Caco-2 (cell line): Measurements from ENCODE around the gene LAT. TPM values are rescaled to one million over a fixed set of nuclear protein-coding genes. Genes with fewer than 3 reads are reported as not detected.

Source experiments
- BruUV-seq: library from RNA; stranded (reverse); fragments of 400-500 nt; replicated peaks from 2 replicates; lab custom pipeline; 2021; lab: Mats Ljungman, UMichigan
- CTCF ChIA-PET: fragments of 300-600 bp; sonication (Branson Sonifier 250); formaldehyde crosslinking; loops from one replicate; lab custom pipeline; 2022; ENCODE audit warnings: antibody characterized with exemption; lab: Charles Lee
- POLR2A ChIA-PET: fragments of 300-600 bp; sonication (Branson Sonifier 250); formaldehyde crosslinking; loops from one replicate; lab custom pipeline; 2022; ENCODE audit warnings: antibody characterized with exemption; lab: Charles Lee
- DNase-seq, 2 experiments: peaks; one replicate each; pipeline versions ENCODE4 v3.0.0 to v3.0.0-alpha.2; 2020 to 2022
- H3K27me3 ChIP-seq: replicated peaks from 2 replicates; pipeline ENCODE4 v1.6.0; 2011; ENCODE audit warnings: low read length; ENCODE audit not compliant: control insufficient read depth, insufficient read depth
- H3K36me3 ChIP-seq: 2 replicates; pipeline ENCODE4 v1.5.1; 2011; ENCODE audit warnings: low read length; ENCODE audit not compliant: control insufficient read depth, insufficient read depth
- H3K4me1 ChIP-seq: fragments of 250-450 bp; sonication (Bioruptor Pico); 2 replicates; pipeline ENCODE4 v1.5.1; 2020; ENCODE audit warnings: mild to moderate bottlenecking
- H3K4me3 ChIP-seq: 2 replicates; pipeline ENCODE4 v1.5.1; 2011; ENCODE audit warnings: low read depth, mild to moderate bottlenecking, control low read depth, low read length
- H3K9me3 ChIP-seq: fragments of 250-450 bp; sonication (Bioruptor Pico); 2 replicates; pipeline ENCODE4 v1.5.1; 2020; ENCODE audit warnings: mild to moderate bottlenecking, moderate library complexity
- H3K27ac Mint-ChIP-seq: one replicate; pipeline ENCODE4 v1.8.0; 2022; ENCODE audit warnings: mixed read lengths; ENCODE audit not compliant: unreplicated experiment
- H3K27me3 Mint-ChIP-seq: one replicate; pipeline ENCODE4 v1.8.0; 2022; ENCODE audit warnings: mixed read lengths; ENCODE audit not compliant: insufficient read depth, unreplicated experiment
- H3K36me3 Mint-ChIP-seq: one replicate; pipeline ENCODE4 v1.8.0; 2022; ENCODE audit warnings: mild to moderate bottlenecking, mixed read lengths; ENCODE audit not compliant: insufficient read depth, unreplicated experiment
- H3K4me1 Mint-ChIP-seq: one replicate; pipeline ENCODE4 v1.8.0; 2022; ENCODE audit warnings: low read depth, mixed read lengths; ENCODE audit not compliant: unreplicated experiment
- H3K4me3 Mint-ChIP-seq: one replicate; pipeline ENCODE4 v1.8.0; 2022; ENCODE audit warnings: mild to moderate bottlenecking, moderate library complexity, mixed read lengths; ENCODE audit not compliant: unreplicated experiment
- H3K9me3 Mint-ChIP-seq: one replicate; pipeline ENCODE4 v1.8.0; 2022; ENCODE audit warnings: mixed read lengths; ENCODE audit not compliant: unreplicated experiment
- CTCF ChIP-seq, 2 experiments: fragments of 200-600 bp in 1 of 2; IDR thresholded peaks; 1 replicate in 1 of 2; 2 replicates in 1 of 2; pipeline versions ENCODE4 v1.5.1 to v1.8.0; 2011 to 2022; ENCODE audit warnings: antibody characterized with exemption in 1 of 2, control low read depth in 1 of 2, inconsistent platforms in 1 of 2, low read depth in 1 of 2, low read length in 1 of 2, mild to moderate bottlenecking in 1 of 2, moderate library complexity in 1 of 2; ENCODE audit not compliant: insufficient read depth in 1 of 2, severe bottlenecking in 1 of 2, unreplicated experiment in 1 of 2
- intact Hi-C: fragments of 100-400 bp; cut with micrococcal nuclease; formaldehyde crosslinking; loops from one replicate; pipeline ENCODE4 v1.10.0; 2022; ENCODE audit not compliant: unreplicated experiment
- total RNA-seq: library from RNA; stranded (reverse); gene quantifications from 2 replicates; pipeline ENCODE4 v1.2.3, GENCODE V29; 2022

Gene LAT
- total RNA-seq, 1 experiment from 2014 or later = 3.2 TPM

GRCh38 chr16:28989363-28989762, 4.5 kb downstream of the LAT start:
- no peaks in the 10 kb centered on the region for H3K4me1 ChIP-seq
- intact Hi-C loops = no loop called here
- H3K4me3 Mint-ChIP-seq = no peak overlapping the region
- POLR2A ChIA-PET = no interaction called here
- H3K27me3 Mint-ChIP-seq = no peaks in the 10 kb centered on the region
- no peak overlapping the region for H3K4me3 ChIP-seq
- CTCF ChIA-PET = no interaction called here
- H3K4me1 Mint-ChIP-seq = no peaks in the 10 kb centered on the region
- no peak for DNase-seq
- H3K36me3 Mint-ChIP-seq = peaks cover 11% of the 10 kb centered on the region
- TF ChIP-seq CTCF (IDR thresholded peaks at IDR 0.05; ENCODE audit: insufficient read depth in 1 of 2, low read depth in 1 of 2, low read length in 1 of 2, severe bottlenecking in 1 of 2, unreplicated experiment in 1 of 2) = no peak
- no TSS peak for BruUV-seq
- H3K9me3 ChIP-seq = no peaks in the 10 kb centered on the region
- no peak overlapping the region for H3K27ac Mint-ChIP-seq
- no peaks in the 10 kb centered on the region for H3K9me3 Mint-ChIP-seq
- H3K27me3 ChIP-seq = no peaks in the 10 kb centered on the region
- no peaks in the 10 kb centered on the region for H3K36me3 ChIP-seq

GRCh38 chr16:28990375-28991040, 5.7 kb downstream of the LAT start:
- Histone ChIP-seq H3K9me3 (no peaks in the 10 kb centered on the region), H3K4me1 (no peaks in the 10 kb centered on the region), H3K4me3 (no peak overlapping the region), H3K36me3 (no peaks in the 10 kb centered on the region), H3K27me3 (no peaks in the 10 kb centered on the region)
- Mint-ChIP-seq H3K36me3 (peaks cover 8% of the 10 kb centered on the region), H3K4me1 (no peaks in the 10 kb centered on the region), H3K27me3 (no peaks in the 10 kb centered on the region), H3K4me3 (no peak overlapping the region), H3K9me3 (no peaks in the 10 kb centered on the region), H3K27ac (no peak overlapping the region)
- ChIA-PET POLR2A (no interaction called here), CTCF (no interaction called here)
- no peak for TF ChIP-seq CTCF (IDR thresholded peaks at IDR 0.05; ENCODE audit: insufficient read depth in 1 of 2, low read depth in 1 of 2, low read length in 1 of 2, severe bottlenecking in 1 of 2, unreplicated experiment in 1 of 2)
- no TSS peak for BruUV-seq
- intact Hi-C loops = no loop called here
- no peak for DNase-seq

DNA sequence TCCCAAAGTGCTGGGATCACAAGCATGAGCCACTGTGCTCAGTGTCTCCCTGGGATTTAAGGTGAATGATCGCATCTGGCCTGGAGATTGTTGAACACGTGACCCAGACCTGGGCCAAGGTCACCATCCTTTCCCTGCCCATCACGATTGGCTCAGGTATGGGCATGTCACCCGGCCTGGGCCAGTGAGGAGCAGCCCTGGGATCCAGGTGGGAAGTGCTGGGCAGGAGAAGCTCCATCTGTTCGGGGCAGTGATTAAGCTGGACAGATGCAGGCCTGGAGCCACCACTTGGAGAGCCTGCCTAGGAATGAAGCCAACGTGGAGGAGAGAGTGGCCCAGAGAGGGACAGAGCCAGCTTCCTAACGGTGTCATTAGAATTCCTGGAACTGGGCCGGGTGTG, 6.8 kb downstream of the LAT start:
- H3K27ac Mint-ChIP-seq = no peak overlapping the region
- Histone ChIP-seq H3K36me3 (no peaks in the 10 kb centered on the region), H3K4me3 (no peak overlapping the region), H3K9me3 (no peaks in the 10 kb centered on the region), H3K4me1 (no peaks in the 10 kb centered on the region), H3K27me3 (no peaks in the 10 kb centered on the region)
- BruUV-seq = no TSS peak
- ChIA-PET CTCF (no interaction called here), POLR2A (interaction anchor here (0.6 kb wide), 1 partner anchor 153 kb away, joined by 4 read pairs; no protein-coding TSS in a partner anchor)
- no peaks in the 10 kb centered on the region for H3K4me1 Mint-ChIP-seq
- H3K4me3 Mint-ChIP-seq = no peak overlapping the region
- H3K27me3 Mint-ChIP-seq = no peaks in the 10 kb centered on the region
- no peak for TF ChIP-seq CTCF (IDR thresholded peaks at IDR 0.05; ENCODE audit: insufficient read depth in 1 of 2, low read depth in 1 of 2, low read length in 1 of 2, severe bottlenecking in 1 of 2, unreplicated experiment in 1 of 2)
- H3K36me3 Mint-ChIP-seq = peaks cover 5% of the 10 kb centered on the region
- intact Hi-C loops = no loop called here
- no peak for DNase-seq
- no peaks in the 10 kb centered on the region for H3K9me3 Mint-ChIP-seq
